Measurements from ENCODE around the gene FANCC.

GRCh38 chr9:95239071-95239470 is 78.4 kb downstream of the FANCC start:
- TF ChIP-seq, protein P1, sequence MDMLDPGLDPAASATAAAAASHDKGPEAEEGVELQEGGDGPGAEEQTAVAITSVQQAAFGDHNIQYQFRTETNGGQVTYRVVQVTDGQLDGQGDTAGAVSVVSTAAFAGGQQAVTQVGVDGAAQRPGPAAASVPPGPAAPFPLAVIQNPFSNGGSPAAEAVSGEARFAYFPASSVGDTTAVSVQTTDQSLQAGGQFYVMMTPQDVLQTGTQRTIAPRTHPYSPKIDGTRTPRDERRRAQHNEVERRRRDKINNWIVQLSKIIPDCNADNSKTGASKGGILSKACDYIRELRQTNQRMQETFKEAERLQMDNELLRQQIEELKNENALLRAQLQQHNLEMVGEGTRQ (IDR thresholded peaks at IDR 0.05; ENCODE audit: low read length), result no peak
- TF ChIP-seq EP300 (IDR thresholded peaks at IDR 0.05; ENCODE audit: borderline replicate concordance in 1 of 2, low read depth in 2 of 2, low read length in 2 of 2), result no peak
- TF ChIP-seq EZH2 (IDR thresholded peaks at IDR 0.05; ENCODE audit: low read depth, low read length, severe bottlenecking), result no peak
- no peak for TF ChIP-seq POLR2AphosphoS5 (IDR thresholded peaks at IDR 0.05; ENCODE audit: low read depth, low read length)
